CD4-positive, alpha-beta T cell treated with Interleukin-6 at 100 ng/mL for 8 hours (primary cell): ENCODE measurements around the gene COP1.

Experiments used
- DNase-seq: peaks from one replicate; pipeline ENCODE4 v3.0.0-alpha.2; 2020; ENCODE audit warnings: mixed read lengths, low spot score

The COP1 gene

DNA sequence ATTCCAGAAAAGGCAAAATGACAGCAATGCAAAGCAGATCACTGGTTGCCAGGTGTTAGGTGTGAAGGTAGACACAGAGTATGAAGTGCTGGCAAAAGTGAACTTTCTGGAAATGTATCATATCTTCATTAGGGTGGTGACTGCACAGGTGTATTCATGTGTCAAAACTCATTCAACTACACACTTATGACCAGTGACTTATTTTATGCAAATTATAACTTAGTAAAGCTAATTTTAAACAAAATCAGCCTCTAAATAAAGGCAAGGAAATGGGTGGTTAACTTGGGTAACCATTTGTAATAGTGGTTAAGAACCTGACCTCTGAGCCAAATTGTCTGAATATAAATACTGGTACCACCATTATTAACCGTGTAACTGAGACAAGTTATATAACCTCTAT, 7.4 kb downstream of the COP1 start:
- DNase-seq: no peak

DNA sequence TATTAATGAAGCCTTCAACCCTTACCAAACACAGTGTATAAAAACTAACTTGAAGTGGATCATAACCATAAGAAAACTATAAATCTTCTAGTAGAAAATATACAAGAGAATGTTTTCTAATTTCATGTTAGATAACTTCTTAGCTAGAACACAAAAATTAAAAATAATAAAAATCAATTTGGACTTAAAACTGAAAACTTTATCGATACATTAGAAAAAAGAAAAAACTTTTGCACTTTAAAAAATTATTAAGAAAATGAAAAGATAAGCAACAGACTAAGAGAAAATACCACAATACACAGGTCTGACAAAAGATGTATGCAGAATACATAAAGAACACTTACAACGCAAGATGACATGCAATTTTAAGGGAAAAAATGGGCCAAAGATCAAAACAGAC, 8.7 kb downstream of the COP1 start:
- no peak for DNase-seq

- no peak for DNase-seq
Observed at GRCh38 chr1:176196728-176197127, 10.4 kb downstream of the COP1 start.

- DNase-seq: no peak
Observed at GRCh38 chr1:176195547-176195946, 11.5 kb downstream of the COP1 start.

DNA sequence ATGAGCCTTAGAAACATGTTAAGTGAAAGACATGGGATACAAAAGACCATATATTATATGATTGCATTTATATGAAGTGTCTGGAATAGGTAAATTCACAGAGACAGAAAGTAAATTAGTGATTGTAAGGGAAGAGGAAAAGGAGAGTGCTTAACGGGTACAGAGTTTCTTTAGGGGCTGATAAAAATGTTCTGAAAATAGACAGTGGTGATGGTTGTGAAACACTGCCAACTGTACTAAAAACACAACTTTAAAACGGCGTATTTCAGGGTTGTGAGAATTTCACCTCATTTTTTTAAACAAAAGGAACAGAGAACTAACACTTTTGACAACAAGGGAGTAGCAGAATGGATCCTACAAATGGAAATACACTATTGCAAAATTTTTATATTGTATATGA, 13.4 kb downstream of the COP1 start:
- no peak for DNase-seq

- no peak for DNase-seq
Observed at GRCh38 chr1:176193023-176193422, 14.1 kb downstream of the COP1 start.

GRCh38 chr1:176188604-176189003, 18.5 kb downstream of the COP1 start:
- DNase-seq: no peak

DNA sequence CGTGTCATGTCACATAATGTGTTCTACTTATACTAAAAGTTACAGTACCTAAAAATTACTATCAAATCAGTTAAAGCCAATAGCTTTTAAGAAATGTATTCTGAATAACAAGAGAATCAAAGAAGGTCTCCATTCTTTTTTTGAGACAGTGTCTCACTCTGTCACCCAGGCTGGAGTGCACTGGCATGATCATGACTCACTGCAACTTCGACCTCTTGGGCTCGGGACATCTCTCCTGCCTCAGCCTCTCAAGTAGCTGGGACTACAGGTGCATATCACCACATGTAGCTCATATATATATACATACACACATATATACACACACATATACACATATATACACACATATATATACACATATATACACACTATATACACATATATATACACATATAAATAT, 20.1 kb downstream of the COP1 start:
- DNase-seq: no peak

GRCh38 chr1:176183618-176184017, 23.5 kb downstream of the COP1 start:
- DNase-seq: no peak

DNA sequence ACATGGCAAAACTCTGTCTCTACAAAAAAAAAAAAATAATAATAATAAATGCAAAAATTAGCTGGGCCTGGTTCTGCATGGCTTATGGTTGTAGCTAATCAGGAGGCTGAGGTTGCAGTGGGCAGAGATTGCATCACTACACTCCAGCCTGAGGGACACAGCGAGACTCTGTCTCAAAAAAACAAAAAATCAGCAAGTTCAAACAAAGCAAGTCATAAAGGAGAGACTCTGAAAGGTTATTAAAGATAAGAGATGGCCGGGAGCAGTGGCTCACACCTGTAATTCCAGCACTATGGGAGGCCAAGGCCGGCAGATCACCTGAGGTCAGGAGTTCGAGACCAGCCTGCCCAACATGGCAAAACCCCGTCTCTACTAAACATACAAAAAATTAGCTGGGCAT, 28.8 kb downstream of the COP1 start:
- no peak for DNase-seq

DNA sequence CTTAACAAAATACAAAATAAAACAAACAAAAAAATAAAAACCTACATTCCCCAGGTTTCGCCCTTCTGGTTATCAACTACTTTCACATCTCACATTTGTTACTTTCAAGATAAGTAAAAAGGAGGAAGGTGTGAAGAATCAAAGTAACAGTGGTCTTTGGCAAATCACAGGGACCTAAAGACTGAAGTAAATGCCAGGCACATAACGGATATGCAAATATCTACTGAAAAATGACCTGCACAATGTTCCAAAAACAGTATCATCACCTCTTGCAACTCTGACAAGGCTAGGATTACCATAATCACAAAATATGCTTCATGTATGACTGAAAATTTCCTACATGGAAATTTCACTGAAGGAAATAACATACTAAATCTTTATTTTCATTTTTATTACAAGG, 29.3 kb downstream of the COP1 start:
- DNase-seq: no peak

DNA sequence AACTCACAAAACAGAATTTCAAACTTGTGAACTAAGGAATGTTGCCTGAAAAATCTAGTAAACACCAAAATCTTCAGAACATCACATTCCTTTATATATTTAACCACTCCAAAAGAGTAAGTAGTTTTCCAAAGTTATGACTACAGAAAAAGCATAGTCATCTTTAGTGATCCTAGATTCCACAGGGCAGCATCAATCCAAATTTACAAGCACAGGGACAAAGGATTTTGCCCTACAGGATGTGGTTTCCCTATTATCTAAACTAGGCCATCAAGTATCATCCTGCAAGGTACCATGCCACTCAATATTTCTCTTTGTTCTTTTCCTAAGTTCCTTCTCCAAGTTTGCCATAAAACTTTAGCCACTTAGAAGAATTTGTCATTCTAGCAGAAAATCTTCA, 33.0 kb downstream of the COP1 start:
- DNase-seq: no peak

- DNase-seq: no peak
Observed at GRCh38 chr1:176172215-176172614, 34.9 kb downstream of the COP1 start.

GRCh38 chr1:176167210-176167609, 39.9 kb downstream of the COP1 start:
- no peak for DNase-seq

DNA sequence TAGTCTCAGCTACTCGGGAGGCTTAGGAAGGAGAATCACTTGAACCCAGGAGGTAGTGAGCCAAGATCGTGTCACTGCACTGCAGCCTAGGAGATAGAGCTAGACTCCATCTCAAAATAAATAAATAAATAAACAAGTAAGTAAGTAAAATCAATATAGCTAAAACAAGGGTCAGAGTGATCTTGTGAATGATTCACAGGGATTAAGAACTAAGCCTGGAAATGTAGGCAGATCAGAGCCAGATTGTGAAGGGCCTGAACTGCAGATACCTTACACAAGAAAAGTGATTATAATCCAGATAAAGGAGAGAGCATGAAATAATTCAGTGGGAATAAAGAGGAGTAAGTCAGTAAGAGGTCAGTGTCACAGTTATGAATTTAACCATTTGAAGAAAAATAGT, 41.5 kb downstream of the COP1 start:
- DNase-seq: no peak

- no peak for DNase-seq
Observed at GRCh38 chr1:176164014-176164678, 42.9 kb downstream of the COP1 start.

GRCh38 chr1:176159993-176160392, 47.1 kb downstream of the COP1 start:
- no peak for DNase-seq

- DNase-seq: no peak
Observed at GRCh38 chr1:176157995-176158394, 49.1 kb downstream of the COP1 start.

DNA sequence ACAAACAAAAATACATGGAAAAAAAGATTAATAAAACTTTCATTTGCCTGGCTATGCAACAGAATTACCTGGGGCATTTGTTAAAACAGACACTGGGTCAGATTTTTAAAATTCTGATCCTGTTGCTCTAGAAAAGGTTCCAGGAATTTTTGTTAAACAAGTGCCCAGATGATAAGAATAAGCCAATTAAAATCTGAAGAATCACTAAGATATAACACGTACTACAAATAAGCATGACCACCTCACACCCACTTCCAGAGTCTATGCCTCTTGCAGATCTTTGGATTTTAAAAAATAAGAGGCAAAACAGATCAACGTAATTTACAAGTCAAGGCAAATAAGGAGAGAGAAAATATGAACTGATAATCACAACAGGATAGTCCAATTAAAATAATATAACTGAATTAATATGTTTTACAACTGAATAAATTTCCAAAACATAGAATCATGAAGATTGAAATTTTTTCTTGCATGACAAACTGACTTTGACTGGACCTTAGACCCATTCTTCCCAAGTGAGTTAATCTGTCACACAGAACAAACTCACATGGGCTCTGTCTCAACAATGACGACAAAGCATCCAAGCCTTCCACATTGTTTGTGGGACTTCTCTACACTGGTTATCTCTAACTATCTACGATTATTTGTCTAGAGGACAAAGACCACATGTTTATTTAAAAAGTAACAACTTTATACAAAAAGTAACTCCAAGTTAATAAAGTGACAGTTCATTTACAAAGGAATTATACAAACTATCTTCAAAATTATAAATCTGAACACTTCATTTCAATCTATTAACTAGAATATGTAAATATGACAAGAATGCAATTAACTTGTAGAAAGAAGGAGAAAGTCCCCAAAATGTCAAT, 56.9 kb downstream of the COP1 start:
- no peak for DNase-seq

GRCh38 chr1:176144526-176144925, 62.6 kb downstream of the COP1 start:
- no peak for DNase-seq

GRCh38 chr1:176142973-176143372, 64.1 kb downstream of the COP1 start:
- no peak for DNase-seq

DNA sequence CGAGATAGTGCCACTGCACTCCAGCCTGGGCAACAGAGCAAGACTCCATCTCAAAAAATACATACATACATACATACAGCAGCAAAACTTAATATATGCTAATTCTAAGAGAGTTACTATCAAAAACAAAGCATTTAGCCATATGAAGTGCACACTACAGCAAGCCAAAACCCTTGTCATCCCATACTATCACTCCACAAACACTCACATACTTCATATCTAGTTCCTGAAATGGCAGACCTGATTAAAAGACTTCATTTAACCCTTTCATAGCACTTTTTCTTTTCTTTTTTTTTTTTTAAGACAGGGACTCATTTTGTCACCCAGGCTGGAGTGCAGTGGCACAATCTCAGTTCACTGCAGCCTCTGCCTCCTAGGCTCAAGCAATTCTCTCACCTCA, 65.6 kb downstream of the COP1 start:
- no peak for DNase-seq

DNA sequence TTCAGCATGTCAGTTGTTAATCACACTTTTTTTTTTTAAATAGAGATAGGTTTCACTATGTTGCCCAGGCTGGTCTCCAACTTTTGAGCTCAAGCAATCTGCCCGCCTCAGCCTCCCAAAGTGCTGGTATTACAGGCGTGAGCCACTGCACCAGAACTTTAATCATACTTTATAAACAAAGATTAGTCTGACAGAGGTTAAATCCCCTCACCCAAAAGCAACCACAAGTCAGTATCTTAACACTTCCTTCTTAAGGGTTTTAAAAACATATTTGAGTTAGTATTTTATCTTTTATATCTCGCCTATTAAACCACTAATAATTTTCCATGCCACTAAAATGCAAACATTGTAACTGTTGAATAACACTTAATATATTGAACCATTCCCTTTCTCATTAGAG, 70.2 kb downstream of the COP1 start:
- no peak for DNase-seq

GRCh38 chr1:176134666-176135065, 72.4 kb downstream of the COP1 start:
- no peak for DNase-seq
